OCI-LY7 (cell line): ENCODE data around the gene IQSEC1. TPM values are rescaled to one million over a fixed set of nuclear protein-coding genes. Genes with fewer than 3 reads are reported as not detected.

ENCODE experiments used
- BruUV-seq: library from RNA; stranded (reverse); fragments of 400-500 nt; replicated peaks from 2 replicates; lab custom pipeline; 2021; lab: Mats Ljungman, UMichigan
- CTCF ChIA-PET: fragments of 300-600 bp; sonication (Branson Sonifier 250); formaldehyde crosslinking; loops from one replicate; lab custom pipeline; 2022; ENCODE audit warnings: antibody characterized with exemption; ENCODE audit not compliant: unreplicated experiment; lab: Charles Lee
- POLR2A ChIA-PET: fragments of 300-600 bp; sonication (Branson Sonifier 250); formaldehyde crosslinking; loops from one replicate; lab custom pipeline; 2022; ENCODE audit warnings: antibody characterized with exemption; lab: Charles Lee
- DNase-seq: peaks from one replicate; pipeline ENCODE4 v3.0.0-alpha.2; 2015; ENCODE audit warnings: low spot score
- H2AFZ ChIP-seq: fragments of 200-600 bp; sonication (generic), shearing (Covaris generic); 2 replicates; pipeline ENCODE4 v1.6.1; 2014; ENCODE audit warnings: mild to moderate bottlenecking, antibody characterized with exemption, low read length, moderate library complexity
- H3K27ac ChIP-seq: fragments of 200-600 bp; sonication (generic); 2 replicates; pipeline ENCODE4 v1.5.1; 2014; ENCODE audit warnings: mixed run types, low read depth, mild to moderate bottlenecking, moderate library complexity, low read length, inconsistent platforms; ENCODE audit not compliant: poor library complexity, severe bottlenecking
- H3K36me3 ChIP-seq: fragments of 200-600 bp; sonication (generic); 2 replicates; pipeline ENCODE4 v1.6.1; 2014; ENCODE audit warnings: mild to moderate bottlenecking, antibody characterized with exemption, low read length, moderate library complexity, mixed read lengths; ENCODE audit not compliant: insufficient read depth
- H3K4me1 ChIP-seq: fragments of 200-600 bp; sonication (generic); 2 replicates; pipeline ENCODE4 v1.5.1; 2014; ENCODE audit warnings: mild to moderate bottlenecking, low read length; ENCODE audit not compliant: insufficient read depth, poor library complexity, severe bottlenecking
- H3K4me2 ChIP-seq: fragments of 200-600 bp; sonication (generic); 2 replicates; pipeline ENCODE4 v1.6.1; 2014; ENCODE audit warnings: mild to moderate bottlenecking, low read length
- H3K4me3 ChIP-seq: fragments of 200-600 bp; sonication (generic); 2 replicates; pipeline ENCODE4 v1.5.1; 2014; ENCODE audit warnings: mild to moderate bottlenecking, low read depth, low read length; ENCODE audit not compliant: poor library complexity, severe bottlenecking
- H3K79me2 ChIP-seq: fragments of 200-600 bp; sonication (generic); 2 replicates; pipeline ENCODE4 v1.6.1; 2016; ENCODE audit warnings: low read depth, mild to moderate bottlenecking, low read length, moderate library complexity, mixed read lengths; ENCODE audit not compliant: insufficient read depth
- H3K9me2 ChIP-seq: fragments of 200-600 bp; sonication (generic); 2 replicates; pipeline ENCODE4 v1.6.1; 2016; ENCODE audit warnings: mild to moderate bottlenecking, low read length, mixed read lengths; ENCODE audit not compliant: insufficient read depth
- H3K9me3 ChIP-seq: fragments of 200-600 bp; sonication (generic); 2 replicates; pipeline ENCODE4 v1.6.1; 2014; ENCODE audit warnings: mild to moderate bottlenecking, mixed run types, low read length, mixed read lengths
- H4K20me1 ChIP-seq: fragments of 200-600 bp; sonication (generic); 2 replicates; pipeline ENCODE4 v1.6.1; 2014; ENCODE audit warnings: mild to moderate bottlenecking, antibody characterized with exemption, low read length, moderate library complexity, mixed read lengths; ENCODE audit not compliant: insufficient read depth
- EZH2phosphoT487 ChIP-seq: fragments of 200-600 bp; sonication (generic); IDR thresholded peaks from 2 replicates; pipeline ENCODE4 v1.6.1; 2018; ENCODE audit warnings: low read depth, borderline replicate concordance, mild to moderate bottlenecking, mixed run types, antibody characterized with exemption, low read length, moderate library complexity, mixed read lengths
- intact Hi-C: fragments of 100-400 bp; cut with micrococcal nuclease; formaldehyde crosslinking; loops from one replicate; pipeline ENCODE4 v1.10.0; 2022; ENCODE audit not compliant: unreplicated experiment
- total RNA-seq, 2 experiments: library from RNA; depleted of rRNA in 1 of 2; stranded (reverse); fragments of >200 nt in 1 of 2; shearing (Covaris generic) in 1 of 2; gene quantifications; 2 replicates each; pipeline ENCODE4 v1.2.3, GENCODE V29; 2014 to 2022
- TF ChIP-seq, protein P1 (sequence below): fragments of 200-600 bp; sonication (generic); conservative IDR thresholded peaks from 2 replicates; pipeline ENCODE4 v1.5.1; 2014; ENCODE audit warnings: mild to moderate bottlenecking, antibody characterized with exemption, low read length, moderate library complexity, mixed read lengths

The IQSEC1 gene
- total RNA-seq, 2 experiments from 2014 or later: 25.2 to 70.1 TPM

DNA sequence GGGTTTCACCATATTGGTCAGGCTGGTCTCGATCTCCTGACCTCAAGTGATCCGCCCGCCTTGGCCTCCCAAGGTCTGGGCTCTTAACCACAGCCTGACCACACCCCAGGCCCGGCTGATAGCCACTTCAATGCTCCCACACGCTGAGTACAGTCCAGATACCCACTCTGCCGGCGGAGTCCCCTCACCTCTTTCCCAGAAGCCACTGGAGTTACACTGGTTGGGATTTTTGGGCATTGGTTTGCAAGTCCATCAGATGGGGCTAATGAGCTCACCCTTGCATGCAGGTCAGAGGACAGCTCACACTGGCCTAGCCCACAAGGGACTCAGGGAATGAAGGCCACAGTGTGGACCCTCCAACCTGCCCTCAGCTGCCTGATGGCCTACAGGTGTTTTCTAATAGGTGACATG, 60.1 kb downstream of the IQSEC1 start:
- no peak overlapping the region for H2AFZ ChIP-seq
- CTCF ChIA-PET: interaction anchor here (0.6 to 1.3 kb wide), 3 partner anchors 9 to 59 kb away, joined by 3 to 6 read pairs (median 5); no protein-coding TSS in a partner anchor
- no peaks in the 10 kb centered on the region for H3K9me3 ChIP-seq
- POLR2A ChIA-PET: interaction anchor here (0.8 to 6.2 kb wide), 7 partner anchors 9 to 406 kb away, joined by 3 to 34 read pairs (median 8); no protein-coding TSS in a partner anchor
- no peak for DNase-seq
- H4K20me1 ChIP-seq: no peaks in the 10 kb centered on the region
- H3K4me1 ChIP-seq: peaks cover 99% of the 10 kb centered on the region
- no TSS peak for BruUV-seq
- peaks cover 22% of the 10 kb centered on the region for H3K36me3 ChIP-seq
- H3K4me3 ChIP-seq: peak overlapping the region; percentile 64
- intact Hi-C loops: loop anchor here (10.0 kb wide), 1 partner anchor 1672 kb away; no protein-coding TSS in a partner anchor
- TF ChIP-seq, protein P1, sequence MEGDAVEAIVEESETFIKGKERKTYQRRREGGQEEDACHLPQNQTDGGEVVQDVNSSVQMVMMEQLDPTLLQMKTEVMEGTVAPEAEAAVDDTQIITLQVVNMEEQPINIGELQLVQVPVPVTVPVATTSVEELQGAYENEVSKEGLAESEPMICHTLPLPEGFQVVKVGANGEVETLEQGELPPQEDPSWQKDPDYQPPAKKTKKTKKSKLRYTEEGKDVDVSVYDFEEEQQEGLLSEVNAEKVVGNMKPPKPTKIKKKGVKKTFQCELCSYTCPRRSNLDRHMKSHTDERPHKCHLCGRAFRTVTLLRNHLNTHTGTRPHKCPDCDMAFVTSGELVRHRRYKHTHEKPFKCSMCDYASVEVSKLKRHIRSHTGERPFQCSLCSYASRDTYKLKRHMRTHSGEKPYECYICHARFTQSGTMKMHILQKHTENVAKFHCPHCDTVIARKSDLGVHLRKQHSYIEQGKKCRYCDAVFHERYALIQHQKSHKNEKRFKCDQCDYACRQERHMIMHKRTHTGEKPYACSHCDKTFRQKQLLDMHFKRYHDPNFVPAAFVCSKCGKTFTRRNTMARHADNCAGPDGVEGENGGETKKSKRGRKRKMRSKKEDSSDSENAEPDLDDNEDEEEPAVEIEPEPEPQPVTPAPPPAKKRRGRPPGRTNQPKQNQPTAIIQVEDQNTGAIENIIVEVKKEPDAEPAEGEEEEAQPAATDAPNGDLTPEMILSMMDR: 0 out of 2 replicates have a peak, but pooled peaks have one; percentile 20
- no peak for TF ChIP-seq EZH2phosphoT487
- H3K9me2 ChIP-seq: no peaks in the 10 kb centered on the region
- peak overlapping the region; percentile 93 for H3K4me2 ChIP-seq
- peak overlapping the region; percentile 97 for H3K27ac ChIP-seq
- peaks cover 78% of the 10 kb centered on the region for H3K79me2 ChIP-seq

DNA sequence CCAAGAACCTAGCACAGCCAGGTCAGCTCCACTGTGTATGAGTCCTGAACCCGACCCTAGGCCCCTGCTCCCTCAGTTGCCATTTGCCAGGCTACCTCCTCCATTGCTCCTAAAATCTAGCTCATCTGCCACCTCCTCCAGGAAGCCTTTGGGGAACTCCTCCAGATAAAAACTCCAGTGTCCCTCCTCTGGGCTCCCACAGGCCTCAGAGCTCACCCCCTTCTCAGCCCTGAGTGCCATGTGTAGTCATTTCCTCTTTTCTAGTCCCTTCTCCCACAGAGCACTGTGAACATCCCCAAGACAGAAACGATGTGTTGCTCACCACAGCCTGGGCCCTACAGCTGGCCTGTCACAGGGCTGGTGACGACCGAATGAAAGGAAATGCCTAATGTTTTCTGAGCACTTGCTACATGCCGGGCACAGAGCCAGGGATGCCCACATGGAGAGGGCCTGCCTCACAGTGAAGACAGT, 61.0 kb downstream of the IQSEC1 start:
- ChIA-PET POLR2A (interaction anchor here (1.0 to 6.2 kb wide), 9 partner anchors 8 to 406 kb away, joined by 3 to 34 read pairs (median 6); no protein-coding TSS in a partner anchor), CTCF (interaction anchor here (1.3 kb wide), 2 partner anchors 12 to 60 kb away, joined by 4 to 5 read pairs; no protein-coding TSS in a partner anchor)
- peak; percentile 77 for DNase-seq
- TF ChIP-seq, protein P1: no peak
- no peak for TF ChIP-seq EZH2phosphoT487
- no TSS peak for BruUV-seq
- Histone ChIP-seq H2AFZ (no peak overlapping the region), H3K4me2 (peak overlapping the region; percentile 93), H3K4me3 (peak overlapping the region; percentile 6), H3K79me2 (peaks cover 79% of the 10 kb centered on the region), H3K9me2 (no peaks in the 10 kb centered on the region), H3K4me1 (peaks cover 99% of the 10 kb centered on the region), H3K9me3 (no peaks in the 10 kb centered on the region), H4K20me1 (no peaks in the 10 kb centered on the region), H3K27ac (peak overlapping the region; percentile 97), H3K36me3 (peaks cover 19% of the 10 kb centered on the region)
- intact Hi-C loops: loop anchor here (10.0 kb wide), 1 partner anchor 1673 kb away; no protein-coding TSS in a partner anchor
